K562 (cell line): ENCODE results near the gene PAQR7. TPM values are rescaled to one million over a fixed set of nuclear protein-coding genes. Genes with fewer than 3 reads are reported as not detected.
A peak's percentile ranks its signal among the peaks of the same experiment; 100 is the strongest.

Experiments used
- ATAC-seq: fragments of 200-7000 bp; cut with Tn5 transposase; 3 replicates; pipeline ENCODE4 v1.9.1; 2020; ENCODE audit warnings: moderate library complexity
- BruUV-seq: library from RNA; stranded (reverse); fragments of 400-500 nt; replicated peaks from 2 replicates; lab custom pipeline; 2021; lab: Mats Ljungman, UMichigan
- CTCF ChIA-PET: fragments of 300-600 bp; formaldehyde crosslinking; extraction: SDS; loops from one replicate; lab custom pipeline; 2021; ENCODE audit warnings: low intra/inter-chr PET ratio; lab: Yijun Ruan, JAX
- POLR2A ChIA-PET: fragments of 300-600, 350-650 bp; sonication (Branson Sonifier 250); formaldehyde crosslinking; extraction: SDS; loops from one replicate; lab custom pipeline; 2021; ENCODE audit warnings: antibody characterized with exemption, inconsistent platforms; lab: Yijun Ruan, JAX
- DNase-seq, 4 experiments: peaks; one replicate each; pipeline versions ENCODE4 v3.0.0 to v3.0.0-alpha.2; 2011 to 2018; ENCODE audit warnings: low spot score in 3 of 4, mixed read lengths in 3 of 4; ENCODE audit errors: extremely low read depth in 1 of 4
- FAIRE-seq: peaks from 2 replicates; lab custom pipeline; 2011; peaks lifted over from hg19 to GRCh38; lab: Jason Lieb, UNC
- H2AFZ ChIP-seq: 2 replicates; pipeline ENCODE4 v1.6.0; 2011; ENCODE audit warnings: low read depth, low read length, control low read depth, inconsistent platforms
- H3K27ac ChIP-seq: fragments of 200-600 bp; 3 replicates; pipeline ENCODE4 v1.8.0; 2011; ENCODE audit warnings: low read depth, mild to moderate bottlenecking, control low read depth, inconsistent platforms, low read length, moderate library complexity, mixed read lengths; ENCODE audit errors: extremely low read depth
- H3K27me3 ChIP-seq, 2 experiments: fragments of 300-600 bp in 1 of 2; 2 replicates in 1 of 2; 3 replicates in 1 of 2; pipeline versions ENCODE4 v1.6.0 to v1.8.0; 2011; ENCODE audit warnings: inconsistent platforms in 2 of 2, low read length in 2 of 2, mild to moderate bottlenecking in 1 of 2, mixed read lengths in 1 of 2, moderate library complexity in 1 of 2; ENCODE audit not compliant: control insufficient read depth in 2 of 2, insufficient read depth in 2 of 2
- H3K36me3 ChIP-seq: fragments of 300-600 bp; 3 replicates; pipeline ENCODE4 v1.8.0; 2011; ENCODE audit warnings: mild to moderate bottlenecking, low read length, inconsistent platforms; ENCODE audit not compliant: control insufficient read depth, insufficient read depth
- H3K4me1 ChIP-seq, 2 experiments: fragments of 200-600 bp in 1 of 2; replicated peaks in 1 of 2; 2 replicates in 1 of 2; 3 replicates in 1 of 2; pipeline versions ENCODE4 v1.5.1 to v1.8.0; 2011; ENCODE audit warnings: inconsistent platforms in 2 of 2, low read length in 2 of 2, mild to moderate bottlenecking in 1 of 2, mixed read lengths in 1 of 2, moderate library complexity in 1 of 2; ENCODE audit not compliant: control insufficient read depth in 2 of 2, insufficient read depth in 2 of 2
- H3K4me2 ChIP-seq: 2 replicates; pipeline ENCODE4 v1.6.1; 2011; ENCODE audit warnings: low read length, control low read depth, inconsistent platforms, mixed read lengths; ENCODE audit not compliant: insufficient read depth
- H3K4me3 ChIP-seq: fragments of 200-600 bp; sonication (generic), shearing (Covaris generic); 2 replicates; pipeline ENCODE4 v1.5.1; 2016; ENCODE audit warnings: control low read depth, inconsistent platforms
- H3K79me2 ChIP-seq: fragments of 200-600 bp; 3 replicates; pipeline ENCODE4 v1.8.0; 2011; ENCODE audit warnings: low read length, inconsistent platforms; ENCODE audit not compliant: control insufficient read depth, insufficient read depth
- H3K9ac ChIP-seq, 2 experiments: 2 replicates each; pipeline versions ENCODE4 v1.6.0 to v1.6.1; 2011; ENCODE audit warnings: low read depth in 2 of 2, low read length in 2 of 2, control low read depth in 1 of 2, inconsistent platforms in 1 of 2, mild to moderate bottlenecking in 1 of 2, mixed read lengths in 1 of 2; ENCODE audit not compliant: insufficient read depth in 1 of 2
- H3K9me1 ChIP-seq: one replicate; pipeline ENCODE4 v1.6.0; 2011; ENCODE audit warnings: inconsistent platforms, mild to moderate bottlenecking, low read length, moderate library complexity; ENCODE audit not compliant: control insufficient read depth, insufficient read depth
- H3K9me3 ChIP-seq: replicated peaks from 2 replicates; pipeline ENCODE4 v1.5.1; 2011; ENCODE audit warnings: low read depth, low read length, inconsistent platforms; ENCODE audit not compliant: control insufficient read depth, insufficient read depth
- H4K20me1 ChIP-seq: replicated peaks from 2 replicates; pipeline ENCODE4 v1.6.1; 2011; ENCODE audit warnings: low read length, inconsistent platforms, mixed read lengths; ENCODE audit not compliant: control insufficient read depth, insufficient read depth
- CEBPG ChIP-seq, 3 experiments: fragments of 200-800 bp in 1 of 3; sonication (Bioruptor generic) in 1 of 3; sonication (generic) in 1 of 3; formaldehyde crosslinking in 1 of 3; IDR thresholded peaks in 2 of 3; conservative IDR thresholded peaks in 1 of 3; 2 replicates each; pipeline versions ENCODE4 v1.6.1 to v1.8.0; 2016 to 2022; ENCODE audit warnings: missing compliant biosample characterization in 2 of 3, missing genetic modification characterization in 2 of 3, mild to moderate bottlenecking in 1 of 3, missing genetic modification reagents in 1 of 3
- CXXC5 ChIP-seq: fragments of 250-450 bp; sonication (Bioruptor Pico); IDR thresholded peaks from 2 replicates; pipeline ENCODE4 v1.8.0; 2022; ENCODE audit warnings: inconsistent platforms, mild to moderate bottlenecking, moderate library complexity
- FOXP4 ChIP-seq: sonication (generic); formaldehyde crosslinking; IDR thresholded peaks from 2 replicates; pipeline ENCODE4 v1.8.0; 2022; ENCODE audit warnings: mild to moderate bottlenecking, missing genetic modification reagents, borderline replicate concordance
- KDM4B ChIP-seq, 2 experiments: fragments of 450-650 bp in 1 of 2; sonication (generic) in 1 of 2; IDR thresholded peaks; 2 replicates each; pipeline ENCODE4 v1.6.1; 2016 to 2017; ENCODE audit warnings: borderline replicate concordance in 2 of 2, antibody characterized with exemption in 1 of 2, low read depth in 1 of 2, mild to moderate bottlenecking in 1 of 2
- MAFK ChIP-seq: IDR thresholded peaks from 2 replicates; pipeline ENCODE4 v1.6.1; 2011; ENCODE audit warnings: low read length, improper control_type of control experiment
- POLR2AphosphoS2 ChIP-seq: IDR thresholded peaks from 2 replicates; pipeline ENCODE4 v1.6.1; 2012; ENCODE audit warnings: low read length, improper control_type of control experiment
- POLR2AphosphoS5 ChIP-seq: IDR thresholded peaks from 2 replicates; pipeline ENCODE4 v1.6.1; 2011; ENCODE audit warnings: mild to moderate bottlenecking, low read depth, low read length, moderate library complexity; ENCODE audit not compliant: control insufficient read depth, insufficient read depth
- RAD21 ChIP-seq, 2 experiments: fragments of 250-450 bp in 1 of 2; fragments of 450-650 bp in 1 of 2; sonication (Bioruptor Pico) in 1 of 2; formaldehyde crosslinking in 1 of 2; IDR thresholded peaks in 1 of 2; conservative IDR thresholded peaks in 1 of 2; 2 replicates each; pipeline versions ENCODE4 v1.4.0 to v1.8.0; 2020 to 2022; ENCODE audit warnings: mild to moderate bottlenecking in 2 of 2, moderate library complexity in 1 of 2
- RCOR1 ChIP-seq, 2 experiments: IDR thresholded peaks; 2 replicates each; pipeline ENCODE4 v1.6.1; 2012; ENCODE audit warnings: low read depth in 2 of 2, low read length in 2 of 2, borderline replicate concordance in 1 of 2, improper control_type of control experiment in 1 of 2
- SIN3B ChIP-seq: fragments of 450-650 bp; IDR thresholded peaks from 2 replicates; pipeline ENCODE4 v1.6.1; 2017; ENCODE audit warnings: low read depth, mild to moderate bottlenecking, moderate library complexity
- SMAD4 ChIP-seq: fragments of 250-450 bp; sonication (Bioruptor Pico); conservative IDR thresholded peaks from 2 replicates; pipeline ENCODE4 v1.8.0; 2021; ENCODE audit warnings: inconsistent platforms, mild to moderate bottlenecking, moderate library complexity
- TCF3 ChIP-seq: sonication (generic); formaldehyde crosslinking; IDR thresholded peaks from 2 replicates; pipeline ENCODE4 v1.4.0; 2020; ENCODE audit warnings: mild to moderate bottlenecking, missing genetic modification reagents
- TEAD4 ChIP-seq, 2 experiments: sonication (generic) in 1 of 2; formaldehyde crosslinking in 1 of 2; IDR thresholded peaks; 2 replicates each; pipeline versions ENCODE4 v1.6.1 to v1.8.0; 2012 to 2022; ENCODE audit warnings: borderline replicate concordance in 1 of 2, inconsistent platforms in 1 of 2, low read length in 1 of 2, mild to moderate bottlenecking in 1 of 2, missing genetic modification reagents in 1 of 2
- TRIM28 ChIP-seq: fragments of 450-650 bp; IDR thresholded peaks from 2 replicates; pipeline ENCODE4 v1.6.1; 2017
- ZNF398 ChIP-seq: fragments of 250-450 bp; sonication (Bioruptor Pico); IDR thresholded peaks from 2 replicates; pipeline ENCODE4 v1.8.0; 2021; ENCODE audit warnings: moderate library complexity, mild to moderate bottlenecking, inconsistent platforms
- WGBS: fragments of 100-300 bp; shearing (Covaris generic); methylation state at CpG from one replicate; pipeline ENCODE4 v1.1.6; 2016; ENCODE audit warnings: low coverage, mixed read lengths; ENCODE audit not compliant: insufficient coverage; ENCODE audit errors: missing lambda C conversion rate; 5-methylcytosine and 5-hydroxymethylcytosine counted together
- in situ Hi-C: fragments of 300-500 bp; cut with MboI; formaldehyde crosslinking; loops from 4 replicates; pipeline ENCODE4 v1.15.0; 2018; ENCODE audit warnings: inconsistent platforms, mixed read lengths
- intact Hi-C: fragments of 100-400 bp; cut with micrococcal nuclease; formaldehyde crosslinking; loops from 2 replicates; pipeline ENCODE4 v1.14.2; 2022
- polyA plus RNA-seq, 8 experiments: library from polyadenylated mRNA; depleted of rRNA in 4 of 8; stranded (reverse) in 5 of 8; unstranded in 3 of 8; fragments of >200 nt; fragmentation: Nextera tagmentation in 2 of 8; fragmentation: Illumina TruSeq in 1 of 8; extraction: Ambion mirVana in 2 of 8; extraction: Trizol in 1 of 8; gene quantifications; 2 replicates each; pipeline versions ENCODE4 v1.2.1 to v1.2.3, GENCODE V29; 2011 to 2014; ENCODE audit warnings: inconsistent platforms in 1 of 8, missing spikeins in 1 of 8
- total RNA-seq, 7 experiments: library from RNA; depleted of rRNA in 6 of 7; stranded (reverse); fragments of >200 nt in 6 of 7; fragmentation: Illumina TruSeq in 2 of 7; extraction: Trizol in 2 of 7; gene quantifications; 2 replicates each; pipeline versions ENCODE4 v1.2.1 to v1.2.3, GENCODE V29; 2011 to 2021; ENCODE audit warnings: low replicate concordance in 1 of 7

Gene PAQR7
- total and polyA plus RNA-seq, 9 of the 15 experiments (the other 6 are each of a cell fraction or from before 2014, with no cell fraction given): 1.1 to 5.2 (median 2.6) TPM

DNA sequence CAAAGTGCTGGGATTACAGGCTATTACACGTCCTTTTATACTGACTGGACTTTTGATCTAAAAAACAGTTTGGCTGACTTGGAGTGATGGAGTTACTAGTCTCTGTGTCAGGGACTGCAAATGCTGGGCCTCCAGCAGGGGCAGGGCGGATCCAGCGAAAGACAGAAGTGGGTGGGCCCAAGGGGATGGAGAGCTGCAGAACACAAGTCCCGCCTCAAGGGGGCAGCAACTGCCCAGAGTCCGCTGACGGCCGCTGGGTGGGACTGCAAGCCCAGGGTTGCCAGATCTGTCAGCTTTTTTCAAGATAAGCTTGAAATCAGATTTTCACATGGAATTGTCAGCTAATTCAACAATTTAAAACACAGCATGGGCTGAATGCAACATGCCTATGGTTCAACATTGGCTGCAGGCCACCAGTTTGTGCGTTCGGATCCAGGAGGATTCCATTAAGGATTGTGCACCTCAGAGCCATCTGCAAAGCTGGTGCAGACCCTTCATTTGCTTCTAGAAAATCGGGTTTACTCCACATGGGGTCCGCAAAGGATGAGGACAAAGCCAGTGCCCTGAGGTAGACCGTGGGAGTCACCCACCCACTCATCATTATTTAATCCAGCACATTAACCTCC, 20.0 kb upstream of the PAQR7 start:
- H2AFZ ChIP-seq: no peak overlapping the region
- TF ChIP-seq TRIM28: no peak
- no peak for TF ChIP-seq ZNF398 (CRISPR knock-in tag)
- TF ChIP-seq TEAD4 (IDR thresholded peaks at IDR 0.05; ENCODE audit: low read length): peak; percentile 48; the same call in 1 of the 2 replicates
- TF ChIP-seq TEAD4 (CRISPR knock-in tag; IDR thresholded peaks at IDR 0.05; ENCODE audit: borderline replicate concordance): no peak
- peak; percentile 50; the same call in 1 of the 2 replicates for TF ChIP-seq SMAD4 (CRISPR knock-in tag)
- TF ChIP-seq RCOR1 (IDR thresholded peaks at IDR 0.05; ENCODE audit: borderline replicate concordance in 1 of 2, low read depth in 2 of 2, low read length in 2 of 2): peak in 1 of 2 experiments; percentile 88; a peak in 2 of 4 replicates
- TF ChIP-seq RAD21 (CRISPR knock-in tag; conservative IDR thresholded peaks at IDR 0.05 in 1 of 2, IDR thresholded peaks at IDR 0.05 in 1 of 2): peak; percentile 100
- TF ChIP-seq MAFK: peak; percentile 21; the same call in 1 of the 2 replicates
- 0 out of 2 replicates have a peak, but pooled peaks have one; percentile 32 for TF ChIP-seq SIN3B
- peak; percentile 37; the same call in 1 of the 2 replicates for TF ChIP-seq POLR2AphosphoS5
- 0 out of 2 replicates have a peak, but pooled peaks have one; percentile 47 for TF ChIP-seq CEBPG (CRISPR knock-in tag; IDR thresholded peaks at IDR 0.05)
- no peak for TF ChIP-seq CEBPG (tag; conservative IDR thresholded peaks at IDR 0.05 in 1 of 2, IDR thresholded peaks at IDR 0.05 in 1 of 2)
- TF ChIP-seq KDM4B (IDR thresholded peaks at IDR 0.05; ENCODE audit: borderline replicate concordance in 2 of 2, low read depth in 1 of 2): peak in 1 of 2 experiments; percentile 29; a peak in 1 of 4 replicates
- TF ChIP-seq FOXP4 (CRISPR knock-in tag): no peak
- TF ChIP-seq CXXC5 (CRISPR knock-in tag): peak; percentile 53; the same call in 1 of the 2 replicates
- TF ChIP-seq TCF3: peak; percentile 35; the same call in 1 of the 2 replicates
- peak; percentile 84; the same call in 1 of the 2 replicates for TF ChIP-seq POLR2AphosphoS2

More for the DNA sequence above, 20.0 kb upstream of the PAQR7 start:
- BruUV-seq: no TSS peak
- ChIA-PET POLR2A (interaction anchor here (0.5 to 7.6 kb wide), 41 partner anchors 9 to 248 kb away, joined by 3 to 89 read pairs (median 5); partner anchors contain the start of genes EXTL1, MTFR1L and PAFAH2), CTCF (interaction anchor here (0.7 to 4.3 kb wide), 11 partner anchors 9 to 268 kb away, joined by 3 to 120 read pairs (median 5); partner anchors contain the start of gene PAFAH2)
- in situ Hi-C loops: loop anchor here (5.0 kb wide), 2 partner anchors 102 to 252 kb away; partner anchors contain the start of gene PAFAH2
- ATAC-seq: peak; percentile 88
- Histone ChIP-seq H4K20me1 (peaks cover 9% of the 10 kb centered on the region; the same call in 1 of the 2 replicates), H3K4me1 (peaks cover 12 to 22% of the 10 kb centered on the region in 2 experiments), H3K36me3 (peaks cover 62% of the 10 kb centered on the region), H3K4me2 (no peak overlapping the region), H3K9me3 (no peaks in the 10 kb centered on the region), H3K27ac (no peak overlapping the region), H3K4me3 (no peak overlapping the region), H3K9ac (no peak overlapping the region), H3K27me3 (no peaks in the 10 kb centered on the region), H3K9me1 (no peaks in the 10 kb centered on the region), H3K79me2 (peaks cover 8% of the 10 kb centered on the region; the same call in 1 of the 3 replicates)
- WGBS: 17% methylated on average over 12 of the region's 12 CpGs
- peak; percentile 95 to 99 (median 98) for DNase-seq
- FAIRE-seq: peak; percentile 94
- intact Hi-C loops: loop anchor here (1.0 to 5.0 kb wide), 5 partner anchors 59 to 252 kb away; partner anchors contain the start of gene PAFAH2
